NCI-H1092 treated with DMSO at 0.1 percent for 48 hours (cell line): ENCODE data around the gene FAM131C.
A peak's percentile ranks its signal among the peaks of the same experiment; 100 is the strongest.
"Not testable (repeated sequence)": the region's sequence is repeated elsewhere in the genome, so short reads cannot be mapped to it uniquely, and the experiment has no call there.

Experiments
- DNase-seq: peaks from one replicate; lab custom pipeline; 2025; lab: John Stamatoyannopoulos, UW

Gene FAM131C

DNA sequence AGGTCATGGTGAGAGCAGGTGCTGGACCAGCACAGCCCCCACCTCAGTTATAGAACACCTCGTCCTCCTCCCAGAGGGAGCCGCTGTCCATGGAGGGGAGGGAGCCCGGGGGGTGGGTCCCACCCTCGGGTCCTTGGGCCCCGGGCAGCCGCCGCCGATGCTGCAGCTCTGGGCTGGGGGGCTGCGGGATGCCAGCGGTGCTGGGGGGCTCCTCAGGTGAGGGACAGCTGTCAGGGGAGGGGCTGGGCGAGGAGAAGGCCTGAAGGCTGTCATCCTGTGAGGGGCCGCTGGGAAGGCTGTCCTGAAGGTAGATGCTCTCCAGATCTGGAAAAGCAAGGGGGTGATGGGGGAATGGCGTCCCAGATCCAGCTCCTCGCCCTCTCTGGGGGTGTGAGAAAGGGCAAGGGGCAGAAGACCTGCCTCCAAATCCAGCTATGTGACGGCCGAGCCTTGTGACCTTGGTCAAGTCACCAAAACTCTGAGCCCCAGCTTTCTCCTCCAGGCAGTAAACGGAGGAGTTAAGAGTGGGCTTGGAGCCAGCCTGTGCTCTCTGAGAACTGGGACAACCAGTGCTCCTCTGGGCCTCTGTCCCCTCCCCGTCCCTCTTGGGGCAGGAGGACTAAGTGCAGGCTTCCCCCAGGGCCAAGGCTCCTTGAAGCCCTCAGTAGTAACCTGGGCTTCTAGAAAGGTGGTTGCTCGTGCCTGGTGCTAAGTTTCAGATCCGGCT is 14.9 kb downstream of the FAM131C start:
- not testable (repeated sequence) for DNase-seq

DNA sequence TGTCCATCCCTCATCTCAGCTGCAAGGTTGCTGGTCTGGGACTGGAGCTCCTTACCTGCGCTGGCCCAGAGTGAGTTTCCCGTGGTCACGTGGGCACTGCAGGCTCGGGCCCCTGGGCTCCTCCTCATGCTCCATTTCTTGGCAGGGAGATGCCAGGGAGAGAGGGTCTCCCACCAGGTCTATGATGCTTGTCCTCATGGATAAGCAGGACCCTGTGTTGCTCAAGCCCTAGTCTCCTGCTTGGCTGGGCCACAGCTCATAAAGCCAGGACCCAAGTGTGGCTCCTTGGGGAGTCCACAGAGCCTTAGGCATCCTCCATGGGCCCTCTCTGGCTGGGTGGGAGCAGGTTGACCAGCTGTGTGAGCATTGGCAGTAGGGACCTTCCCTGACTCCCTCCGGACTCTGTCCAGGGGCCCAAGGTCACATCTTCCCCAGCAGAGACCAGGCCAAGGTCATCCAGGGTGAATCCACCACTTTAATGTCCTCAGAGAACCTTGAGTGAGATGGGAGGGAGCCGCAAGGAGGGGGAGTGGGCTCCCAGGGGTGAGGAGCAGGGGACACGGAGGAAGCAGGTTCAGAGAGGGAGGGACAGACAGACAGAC is 16.0 kb downstream of the FAM131C start:
- DNase-seq, result not testable (repeated sequence)

DNA sequence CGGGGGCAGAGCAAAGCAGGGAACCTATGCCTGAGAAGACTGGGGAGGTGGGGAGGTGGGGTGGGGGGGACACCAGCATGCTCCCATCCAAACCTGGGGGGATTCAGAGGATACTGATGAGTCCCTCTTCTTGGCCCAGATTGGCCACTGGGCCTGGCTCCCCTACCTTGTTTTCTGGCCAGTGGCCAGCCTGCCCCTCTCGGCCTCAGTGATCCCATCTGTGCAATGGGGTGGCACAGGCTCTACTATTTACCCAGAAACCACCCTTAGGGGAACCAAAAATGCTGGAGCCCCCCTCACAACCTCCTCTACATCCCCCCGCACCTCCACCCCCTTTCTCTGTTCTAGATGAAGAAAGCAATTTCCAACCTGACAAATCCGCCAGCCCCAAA is 16.9 kb downstream of the FAM131C start:
- not testable (repeated sequence) for DNase-seq

DNA sequence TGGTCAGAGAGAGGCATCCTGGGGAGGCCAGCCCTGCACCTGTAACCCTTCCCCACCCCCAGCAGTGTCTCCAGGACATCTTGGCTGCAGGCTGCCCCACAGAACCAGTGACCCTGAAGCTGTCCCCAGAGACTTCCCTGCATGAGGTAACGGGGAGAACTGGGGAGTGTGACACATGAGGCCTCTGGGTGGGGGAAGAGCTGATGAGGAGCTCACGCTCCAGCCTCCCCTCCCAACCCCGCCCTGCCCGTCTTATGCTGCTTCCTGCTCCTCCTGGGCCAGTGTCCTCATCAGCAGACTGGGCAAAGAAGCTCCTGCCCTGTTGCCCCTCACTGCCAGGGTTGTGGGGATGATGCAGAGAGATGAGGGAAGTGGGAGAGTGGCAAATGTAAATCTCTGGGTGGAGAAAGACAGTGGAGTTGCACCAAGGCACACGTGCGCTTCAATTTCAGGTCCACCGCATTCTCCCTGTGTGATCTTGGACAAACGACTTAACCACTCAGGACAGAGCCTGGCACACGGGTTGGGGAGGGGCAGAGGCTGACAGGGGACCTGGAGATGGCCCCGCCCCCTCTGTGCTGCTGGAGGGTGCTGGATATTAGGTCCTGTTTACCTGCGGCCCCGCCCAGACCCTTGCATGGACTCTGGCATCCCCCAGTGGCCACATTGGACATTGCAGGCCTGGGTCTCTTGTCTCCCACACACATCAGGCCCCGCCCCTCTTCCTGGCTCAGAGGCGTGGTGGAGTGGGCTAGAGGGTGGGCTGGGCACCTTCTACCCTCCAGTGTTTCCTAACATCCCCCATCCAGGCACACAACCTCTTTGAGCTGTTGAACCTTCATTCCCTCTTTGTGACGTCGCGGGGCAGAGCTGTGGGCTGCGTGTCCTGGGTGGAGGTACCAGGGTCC is 17.6 kb downstream of the FAM131C start:
- peak; percentile 80 for DNase-seq

DNA sequence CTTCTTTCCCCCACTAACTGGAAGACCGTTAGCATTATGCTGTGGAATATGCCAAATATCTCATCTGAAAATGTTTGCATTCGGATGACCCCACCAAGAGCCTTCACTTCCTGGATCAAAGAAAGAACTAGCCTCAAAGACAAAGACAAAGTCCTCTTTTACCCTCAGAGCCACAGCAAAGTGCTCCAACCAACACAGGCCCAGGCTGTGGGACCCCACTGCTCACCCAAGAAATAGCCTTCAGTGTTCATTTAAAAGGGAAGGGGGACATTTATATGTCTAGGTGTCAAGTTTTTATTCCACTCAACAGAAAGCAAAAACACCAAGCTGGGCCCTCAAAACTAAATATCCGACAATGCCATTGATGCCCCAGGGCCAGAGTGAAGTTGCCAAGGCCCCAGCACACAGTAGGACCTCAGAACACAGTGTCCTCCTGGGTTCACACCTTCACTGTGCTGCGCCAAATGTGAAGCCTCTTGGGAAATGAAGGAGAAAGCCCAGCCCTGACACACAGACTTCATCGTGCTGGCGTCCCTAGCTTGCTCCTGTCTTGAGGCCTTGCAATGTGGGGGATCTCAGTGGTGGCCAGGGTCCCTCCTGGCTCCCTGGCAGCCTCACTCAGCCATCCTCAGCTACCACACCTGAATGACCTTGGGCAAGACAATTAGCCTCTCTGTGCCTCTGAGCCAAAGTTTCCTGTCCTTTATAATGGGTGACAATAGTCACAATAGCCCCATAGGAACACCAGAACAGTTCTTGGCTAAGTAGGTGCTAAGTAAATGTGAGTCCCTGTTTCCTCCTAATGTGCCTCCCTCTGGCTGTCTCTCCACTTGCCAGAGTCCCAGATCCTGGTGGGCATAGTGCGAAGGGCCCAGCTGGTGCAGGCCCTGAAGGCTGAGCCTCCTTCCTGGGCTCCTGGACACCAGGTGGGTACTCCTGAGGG is 18.6 kb downstream of the FAM131C start:
- DNase-seq, result no peak

DNA sequence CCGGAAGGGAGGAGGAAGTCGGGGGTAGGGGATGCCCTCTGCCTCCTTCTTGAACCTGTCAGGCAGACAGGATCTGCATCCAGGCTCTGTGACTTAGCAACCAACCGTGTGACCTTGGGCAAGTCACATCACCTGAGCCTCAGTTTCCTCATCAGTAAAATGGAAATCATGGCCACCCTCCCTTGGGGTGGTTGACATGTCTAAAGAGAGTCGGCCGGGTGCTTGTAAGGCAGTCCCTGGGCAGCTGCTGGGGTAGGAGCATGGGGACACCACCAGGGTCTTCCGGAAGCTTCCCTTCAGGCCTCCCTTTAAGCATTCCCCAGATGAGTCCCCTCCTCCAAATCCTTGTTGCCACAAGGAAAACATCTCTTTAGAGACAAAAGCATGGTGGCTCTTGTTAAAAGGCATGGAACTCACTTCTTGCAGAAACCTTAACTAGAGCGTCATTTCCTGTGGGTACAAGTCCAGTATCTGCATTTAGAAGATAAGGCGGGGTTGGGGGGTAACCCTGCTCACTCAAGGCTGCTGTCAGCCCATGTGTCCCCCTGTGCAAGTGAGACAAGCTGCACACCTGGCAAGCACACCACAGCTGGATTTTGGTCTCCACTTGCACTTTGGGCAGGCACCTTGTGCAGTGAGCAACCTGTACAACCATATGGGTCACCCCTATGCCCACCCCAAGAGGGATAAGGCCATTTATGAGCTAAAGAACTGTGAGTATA is 19.5 kb downstream of the FAM131C start:
- no peak for DNase-seq

DNA sequence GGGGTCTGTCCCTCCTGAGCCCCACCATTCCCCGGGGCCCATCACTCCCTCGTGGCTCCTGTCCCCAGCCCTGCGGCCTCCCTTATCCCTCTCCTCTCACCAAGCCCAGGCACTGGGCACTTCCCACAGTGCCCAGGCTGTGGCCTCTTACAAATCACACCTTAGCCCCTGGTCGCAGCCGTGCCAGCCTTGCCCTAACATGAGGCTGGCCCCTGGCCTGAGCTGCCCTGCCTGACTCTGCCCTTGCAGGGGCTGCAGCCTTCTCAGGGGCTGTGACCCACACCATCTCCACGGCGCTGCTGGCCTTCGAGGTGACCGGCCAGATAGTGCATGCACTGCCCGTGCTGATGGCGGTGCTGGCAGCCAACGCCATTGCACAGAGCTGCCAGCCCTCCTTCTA is 21.5 kb downstream of the FAM131C start:
- DNase-seq, result not testable (repeated sequence)

DNA sequence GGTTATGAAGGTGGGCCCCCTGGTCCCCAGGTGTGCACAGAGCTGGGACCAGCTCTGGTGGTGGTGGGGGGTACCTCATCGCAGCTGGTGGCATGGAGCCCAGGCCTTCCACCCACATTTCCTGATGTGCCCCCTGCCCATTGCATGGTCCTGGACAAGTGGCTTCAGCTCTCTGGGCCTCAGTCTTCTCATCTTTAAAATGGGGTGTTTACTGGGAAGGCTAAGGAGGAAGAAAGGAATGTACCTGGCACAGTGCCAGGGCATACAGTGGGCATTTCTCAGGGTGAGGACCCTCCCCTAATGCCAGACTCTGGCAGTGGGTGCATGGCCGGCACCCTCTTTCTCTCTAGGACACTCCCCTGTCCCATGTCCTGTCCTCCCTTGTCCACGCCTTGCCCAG is 22.4 kb downstream of the FAM131C start:
- no peak for DNase-seq

DNA sequence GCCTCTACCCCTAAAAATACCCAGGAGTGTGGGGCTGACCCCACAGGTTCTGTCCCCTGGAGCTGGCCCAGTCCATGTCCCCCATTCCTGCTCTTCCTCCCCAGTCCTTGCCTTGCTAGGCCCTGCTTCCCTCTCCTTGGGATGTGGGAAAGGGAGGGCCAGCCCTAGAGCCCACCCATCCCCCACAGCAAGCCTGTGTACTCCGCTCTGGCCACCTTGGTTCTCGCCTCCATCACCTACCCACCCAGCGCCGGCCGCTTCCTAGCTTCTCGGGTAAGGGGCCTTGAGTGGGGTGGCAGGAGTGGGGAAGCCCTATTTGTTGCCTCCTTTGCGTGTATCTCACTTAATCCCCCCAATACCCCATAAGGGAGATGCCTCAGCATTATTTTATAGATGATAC is 23.1 kb downstream of the FAM131C start:
- no peak for DNase-seq

DNA sequence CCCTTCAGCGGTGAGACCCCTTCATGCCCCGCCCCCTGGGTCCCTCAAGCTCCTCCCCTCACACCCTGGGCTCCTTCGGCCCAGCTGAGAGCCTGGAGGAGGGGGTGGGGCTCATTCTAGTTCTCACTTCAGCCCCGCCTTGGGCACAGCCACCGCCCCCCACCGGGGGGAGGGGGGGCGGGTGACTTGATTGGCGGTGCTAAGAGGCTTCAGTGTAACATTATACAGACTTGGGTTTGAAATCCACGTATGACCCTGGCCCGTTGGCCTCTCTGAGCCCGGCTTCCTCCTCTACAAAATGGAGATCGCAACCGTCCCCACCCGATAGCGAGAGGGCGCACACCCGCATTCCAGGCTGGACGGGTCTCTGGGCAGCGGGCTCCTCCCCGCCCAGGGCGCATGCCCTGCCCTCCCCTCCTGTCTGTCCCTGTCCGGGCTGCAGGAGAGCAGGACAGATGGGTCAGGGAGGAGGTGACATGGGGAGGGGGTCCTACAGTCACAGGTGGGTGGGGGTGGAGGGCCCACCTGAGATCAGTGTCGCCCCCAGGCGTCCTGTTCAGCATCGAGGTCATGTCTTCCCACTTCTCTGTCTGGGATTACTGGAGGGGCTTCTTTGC is 24.8 kb downstream of the FAM131C start:
- peak; percentile 15 for DNase-seq

DNA sequence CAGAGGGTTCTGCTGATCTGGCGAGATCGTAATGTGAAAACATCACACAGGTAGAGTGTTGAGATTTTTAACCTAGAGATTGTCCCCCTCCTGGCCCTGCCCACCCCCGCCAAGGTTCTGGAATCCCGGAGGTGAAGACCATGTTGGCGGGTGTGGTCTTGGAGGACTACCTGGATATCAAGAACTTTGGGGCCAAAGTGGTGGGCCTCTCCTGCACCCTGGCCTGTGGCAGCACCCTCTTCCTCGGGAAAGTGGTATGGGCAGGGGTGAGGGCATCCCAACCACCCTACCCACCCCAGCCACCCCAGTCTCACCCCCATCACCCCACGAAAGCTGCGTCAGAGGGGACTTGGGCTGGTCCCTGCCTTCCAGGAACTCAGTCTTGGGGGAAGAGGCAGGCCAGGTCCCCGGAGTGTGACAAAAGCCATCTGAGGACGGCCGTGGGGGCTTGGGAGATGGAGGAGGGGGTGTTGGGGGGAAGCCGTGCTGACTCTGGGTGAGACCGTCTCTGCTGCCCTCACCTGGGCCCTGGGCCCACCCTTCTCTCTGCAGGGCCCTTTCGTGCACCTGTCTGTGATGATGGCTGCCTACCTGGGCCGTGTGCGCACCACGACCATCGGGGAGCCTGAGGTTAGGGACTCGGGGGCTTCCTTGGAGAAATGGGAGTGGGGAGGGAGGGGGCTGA is 25.5 kb downstream of the FAM131C start:
- no peak for DNase-seq

DNA sequence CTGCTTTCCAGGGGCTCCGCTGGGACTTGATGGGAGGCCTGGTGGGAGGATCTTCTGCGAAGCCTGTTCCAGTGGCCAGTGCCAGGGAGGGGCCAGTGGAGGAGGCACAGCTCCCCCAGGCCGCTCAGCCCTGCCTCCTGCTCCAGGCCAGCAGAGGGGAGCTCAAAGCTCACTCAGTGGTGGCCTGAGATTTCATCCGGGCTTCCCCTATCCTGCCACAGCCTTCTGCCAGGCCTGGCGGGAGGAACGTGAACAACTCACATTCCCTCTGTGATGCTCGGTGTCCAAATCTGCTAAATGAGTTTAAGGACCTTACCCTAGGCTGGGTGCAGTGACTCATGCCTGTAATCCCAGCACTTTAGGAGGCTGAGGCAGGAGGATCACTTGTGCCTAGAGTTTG is 26.6 kb downstream of the FAM131C start:
- no peak for DNase-seq

DNA sequence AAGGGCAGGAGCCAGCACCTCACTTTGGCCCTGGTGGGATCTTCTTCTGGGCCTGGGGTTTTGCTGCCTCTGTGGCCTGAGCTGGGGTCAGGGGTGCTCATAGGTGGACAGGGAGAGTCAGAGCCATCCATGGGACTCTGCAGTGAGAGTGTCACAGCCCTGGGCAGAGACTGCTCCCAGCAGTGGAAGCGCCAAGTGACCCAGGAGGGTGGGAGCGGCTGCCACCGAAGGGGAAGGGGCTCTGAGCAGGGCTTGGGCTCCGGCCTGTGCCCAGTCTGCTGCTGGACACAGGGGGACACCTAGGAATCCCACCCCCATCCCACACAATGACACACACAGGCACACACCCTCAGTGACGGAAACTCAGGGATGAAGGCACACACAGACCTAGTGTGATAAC is 29.5 kb downstream of the FAM131C start:
- DNase-seq, result no peak

DNA sequence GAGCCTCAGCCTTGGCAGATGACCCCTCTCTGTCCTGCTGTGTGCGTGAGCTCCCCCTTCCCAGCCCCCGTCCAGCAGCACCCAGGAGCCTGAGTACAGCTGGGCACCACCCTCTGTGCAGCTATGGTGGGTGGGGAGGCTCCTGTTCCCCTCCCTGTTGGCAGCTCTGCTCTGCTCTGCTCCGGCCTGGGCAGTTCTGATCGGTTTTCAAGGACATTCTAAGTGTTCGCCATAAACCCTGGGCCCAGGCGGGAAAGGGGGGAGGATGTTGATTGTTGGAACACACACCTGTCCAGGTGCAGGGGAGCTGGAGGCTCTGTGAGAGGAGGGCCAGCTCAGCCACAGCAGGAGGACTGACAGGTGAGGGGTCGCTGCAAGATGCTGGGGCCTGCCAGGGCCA is 29.9 kb downstream of the FAM131C start, which contains the start of gene CLCNKB:
TSS of gene CLCNKB (plus strand) at position 262 of the 400 bp plus-strand sequence. CDS start 711 bp downstream, outside the sequence.
- DNase-seq, result no peak

DNA sequence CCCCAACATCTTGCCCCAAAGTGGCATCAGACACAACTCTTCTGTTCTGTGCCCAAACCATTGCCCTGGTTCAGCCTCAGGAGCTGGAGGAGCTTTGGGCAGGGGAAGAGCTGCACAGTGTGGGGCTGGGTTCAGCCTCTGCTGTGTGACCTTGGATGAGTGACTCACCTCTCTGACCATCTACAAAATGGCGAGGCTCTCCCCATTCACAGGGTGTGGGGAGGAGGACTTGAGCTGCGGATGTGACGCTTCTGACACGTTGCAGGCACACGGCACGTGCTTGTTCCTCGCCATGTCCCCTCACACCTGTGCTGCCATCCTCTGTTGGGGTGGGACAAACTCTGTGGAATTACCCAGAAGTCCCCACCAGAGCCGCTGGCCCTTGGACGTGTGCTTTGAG is 30.8 kb downstream of the FAM131C start:
- DNase-seq, result not testable (repeated sequence)

DNA sequence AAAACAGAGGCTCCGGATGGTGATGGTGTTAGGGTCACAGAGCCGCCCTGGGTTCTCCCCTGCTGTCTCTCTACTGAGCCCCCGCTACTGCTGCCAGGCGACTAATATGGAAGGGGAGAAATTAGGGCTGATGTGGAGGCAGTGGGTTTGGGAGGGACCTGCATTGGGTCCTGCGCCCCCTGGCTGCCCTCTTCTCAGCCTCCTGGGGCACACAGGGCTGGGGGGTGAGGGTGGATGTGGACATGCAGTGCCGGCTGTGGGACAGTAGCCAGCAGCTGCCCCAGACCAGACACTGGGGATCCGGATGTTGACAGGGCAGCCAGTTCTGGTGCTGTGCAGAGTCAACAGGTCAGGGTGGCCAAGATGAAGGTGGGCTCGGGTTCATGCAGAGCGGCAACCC is 31.4 kb downstream of the FAM131C start:
- no peak for DNase-seq

DNA sequence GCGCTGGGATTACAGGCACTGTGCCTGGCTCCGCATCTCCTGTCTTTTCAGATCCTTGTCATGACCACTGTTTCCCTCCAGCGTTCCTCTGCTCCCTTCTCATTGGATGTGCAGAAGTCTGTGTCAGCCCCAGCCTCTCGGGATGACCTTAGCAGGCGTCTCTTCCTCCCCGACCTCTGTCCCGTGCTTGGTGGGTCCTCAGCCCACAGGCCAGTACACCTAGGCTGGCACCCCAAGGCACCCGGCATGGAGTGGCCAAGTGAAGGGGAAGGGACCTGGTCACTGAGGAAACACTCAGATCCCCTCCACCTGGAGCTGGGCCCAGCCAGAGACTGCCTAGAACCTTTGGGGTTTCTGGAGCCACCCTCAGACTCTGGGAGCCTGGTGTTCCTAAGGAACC is 32.3 kb downstream of the FAM131C start:
- DNase-seq, result no peak

DNA sequence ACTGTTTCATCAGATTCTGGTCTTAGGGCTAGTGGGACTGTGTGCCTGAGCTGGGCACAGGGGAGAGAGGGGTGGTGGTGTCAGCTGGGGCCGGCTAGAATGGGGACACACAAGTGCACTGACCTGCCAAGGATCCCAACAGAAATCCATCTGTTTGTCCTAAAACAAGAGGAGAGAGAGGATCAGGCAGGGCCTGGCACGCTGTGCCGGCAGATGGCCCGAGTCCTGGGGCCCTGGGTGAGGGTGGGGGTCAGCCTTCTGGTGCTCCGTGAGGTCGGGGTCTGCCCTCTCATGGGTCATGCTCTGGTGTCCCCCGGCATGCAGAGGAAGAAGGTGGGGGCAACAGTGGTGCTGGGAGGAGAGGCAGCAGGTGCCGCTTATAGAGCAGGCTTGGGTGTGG is 33.6 kb downstream of the FAM131C start:
- not testable (repeated sequence) for DNase-seq

DNA sequence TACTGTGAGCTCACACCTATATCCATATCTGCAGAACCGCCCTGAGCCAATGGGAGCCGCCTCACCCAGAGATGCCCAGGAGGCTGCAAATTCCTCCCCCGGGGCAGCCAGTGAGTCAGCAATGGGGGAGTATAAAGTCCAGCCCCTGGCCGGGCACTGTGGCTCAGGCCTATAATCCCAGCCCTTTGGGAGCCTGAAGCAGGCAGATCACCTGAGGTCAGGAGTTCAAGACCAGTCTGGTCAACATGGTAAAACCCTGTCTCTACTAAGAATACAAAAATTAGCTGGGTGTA is 34.9 kb downstream of the FAM131C start:
- no peak for DNase-seq

DNA sequence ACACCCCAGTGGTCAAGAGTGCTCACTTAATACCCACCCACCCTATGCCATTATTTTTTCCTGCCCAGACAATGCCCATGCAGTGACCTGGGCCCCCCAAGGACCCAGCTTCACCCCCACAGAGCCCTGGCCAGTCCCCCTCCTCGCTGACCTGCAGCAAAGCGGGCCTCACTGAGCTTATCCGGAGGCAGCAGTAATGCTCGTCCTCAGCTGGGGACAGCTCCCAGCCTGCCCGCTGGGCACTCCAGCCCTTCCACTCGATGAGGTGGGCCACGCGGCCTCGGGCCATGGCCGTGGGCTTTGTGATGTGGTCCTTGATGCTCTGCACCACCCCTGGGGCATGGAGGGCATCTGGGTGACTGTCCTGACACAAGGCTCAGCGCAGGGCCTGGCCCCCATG is 37.0 kb downstream of the FAM131C start:
- not testable (repeated sequence) for DNase-seq
